Endothelial cell of umbilical vein (primary cell): ENCODE results near the gene KCNJ16. TPM values are rescaled to one million over a fixed set of nuclear protein-coding genes. Genes with fewer than 3 reads are reported as not detected.

ENCODE experiments used
- BruUV-seq: library from RNA; stranded (reverse); fragments of 400-500 nt; replicated peaks from 2 replicates; lab custom pipeline; 2021; lab: Mats Ljungman, UMichigan
- CTCF ChIA-PET: fragments of 300-600, 350-600 bp; sonication (Branson Sonifier 250); formaldehyde crosslinking; loops from one replicate; lab custom pipeline; 2021; ENCODE audit warnings: antibody characterized with exemption, inconsistent platforms; lab: Charles Lee
- POLR2A ChIA-PET: fragments of 300-600, 350-600 bp; sonication (Branson Sonifier 250); formaldehyde crosslinking; loops from one replicate; lab custom pipeline; 2021; ENCODE audit warnings: antibody characterized with exemption, inconsistent platforms; lab: Charles Lee
- DNase-seq: peaks from one replicate; pipeline ENCODE4 v3.0.0-alpha.2; 2011; ENCODE audit warnings: low read depth, low spot score
- FAIRE-seq: peaks from 2 replicates; lab custom pipeline; 2011; peaks lifted over from hg19 to GRCh38; lab: Jason Lieb, UNC
- H2AFZ ChIP-seq: 2 replicates; pipeline ENCODE4 v1.6.0; 2012; ENCODE audit warnings: low read depth, low read length, control low read depth, inconsistent platforms
- H3K27ac ChIP-seq: 2 replicates; pipeline ENCODE4 v1.5.1; 2011; ENCODE audit warnings: low read depth, mild to moderate bottlenecking, control low read depth, low read length, moderate library complexity; ENCODE audit not compliant: insufficient read depth
- H3K27me3 ChIP-seq, 2 experiments: 2 replicates each; pipeline versions ENCODE4 v1.6.0 to v1.6.1; 2011; ENCODE audit warnings: low read length in 2 of 2, mixed read lengths in 1 of 2; ENCODE audit not compliant: control insufficient read depth in 2 of 2, insufficient read depth in 2 of 2
- H3K36me3 ChIP-seq, 2 experiments: 2 replicates in 1 of 2; 3 replicates in 1 of 2; pipeline ENCODE4 v1.5.1; 2011; ENCODE audit warnings: low read length in 2 of 2, mild to moderate bottlenecking in 1 of 2, moderate library complexity in 1 of 2; ENCODE audit not compliant: control insufficient read depth in 2 of 2, insufficient read depth in 2 of 2; ENCODE audit errors: extremely low read depth in 1 of 2
- H3K4me1 ChIP-seq: 3 replicates; pipeline ENCODE4 v1.5.1; 2011; ENCODE audit warnings: mild to moderate bottlenecking, low read length; ENCODE audit not compliant: control insufficient read depth, insufficient read depth; ENCODE audit errors: extremely low read depth
- H3K4me2 ChIP-seq: 2 replicates; pipeline ENCODE4 v1.6.1; 2011; ENCODE audit warnings: low read length, control low read depth, mixed read lengths; ENCODE audit not compliant: insufficient read depth
- H3K4me3 ChIP-seq, 3 experiments: fragments of 200-600 bp in 1 of 3; sonication (generic), shearing (Covaris generic) in 1 of 3; replicated peaks in 1 of 3; 2 replicates each; pipeline ENCODE4 v1.5.1; 2011 to 2016; ENCODE audit warnings: control low read depth in 3 of 3, low read length in 3 of 3, mild to moderate bottlenecking in 2 of 3, inconsistent platforms in 1 of 3, low read depth in 1 of 3, moderate library complexity in 1 of 3; ENCODE audit not compliant: insufficient read depth in 1 of 3
- H3K79me2 ChIP-seq: 2 replicates; pipeline ENCODE4 v1.6.0; 2012; ENCODE audit warnings: low read length, inconsistent platforms; ENCODE audit not compliant: control insufficient read depth, insufficient read depth
- H3K9ac ChIP-seq: replicated peaks from 2 replicates; pipeline ENCODE3; 2011; ENCODE audit warnings: low read length, control low read depth; ENCODE audit not compliant: insufficient read depth; ENCODE audit errors: extremely low read depth
- H3K9me1 ChIP-seq: replicated peaks from 3 replicates; pipeline ENCODE4 v1.6.0; 2011; ENCODE audit warnings: mild to moderate bottlenecking, low read length; ENCODE audit not compliant: control insufficient read depth, insufficient read depth; ENCODE audit errors: extremely low read depth
- H3K9me3 ChIP-seq: replicated peaks from 2 replicates; pipeline ENCODE4 v1.5.1; 2012; ENCODE audit warnings: low read length, inconsistent platforms; ENCODE audit not compliant: control insufficient read depth, insufficient read depth
- H4K20me1 ChIP-seq: replicated peaks from 2 replicates; pipeline ENCODE3; 2011; ENCODE audit warnings: mild to moderate bottlenecking, low read length; ENCODE audit not compliant: control insufficient read depth, insufficient read depth; ENCODE audit errors: extremely low read depth
- EZH2 ChIP-seq: IDR thresholded peaks from 2 replicates; pipeline ENCODE4 v1.6.1; 2012; ENCODE audit warnings: borderline replicate concordance, low read depth, mild to moderate bottlenecking, moderate library complexity, low read length, inconsistent platforms; ENCODE audit not compliant: severe bottlenecking
- FOS ChIP-seq: IDR thresholded peaks from 2 replicates; pipeline ENCODE4 v1.6.1; 2011; ENCODE audit warnings: mild to moderate bottlenecking, low read length, moderate library complexity, borderline replicate concordance; ENCODE audit not compliant: insufficient read depth
- GATA2 ChIP-seq: IDR thresholded peaks from 2 replicates; pipeline ENCODE4 v1.7.0; 2011; ENCODE audit warnings: low read depth, mild to moderate bottlenecking, moderate library complexity, mixed read lengths, low read length; ENCODE audit not compliant: insufficient read length, insufficient read depth
- JUN ChIP-seq: IDR thresholded peaks from 2 replicates; pipeline ENCODE4 v1.6.1; 2011; ENCODE audit warnings: borderline replicate concordance, low read depth; ENCODE audit not compliant: insufficient read length, insufficient read depth
- MYC ChIP-seq: IDR thresholded peaks from one replicate; pipeline ENCODE4 v1.6.1; 2011; ENCODE audit warnings: mild to moderate bottlenecking, low read depth, low read length
- POLR2A ChIP-seq: IDR thresholded peaks from 2 replicates; pipeline ENCODE4 v1.6.1; 2012; ENCODE audit warnings: low read depth, mild to moderate bottlenecking, control low read depth, low read length
- POLR2AphosphoS5 ChIP-seq: IDR thresholded peaks from 2 replicates; pipeline ENCODE4 v1.6.1; 2012; ENCODE audit warnings: low read depth, mild to moderate bottlenecking, control low read depth, low read length, moderate library complexity; ENCODE audit not compliant: insufficient read depth
- dilution Hi-C: fragments of 300-500 bp; cut with MboI; formaldehyde crosslinking; loops from one replicate; pipeline ENCODE4 v1.15.0; 2019; ENCODE audit warnings: low sequenced_read_pairs; ENCODE audit not compliant: extremely low pct_ligation_motif_present
- intact Hi-C: fragments of 100-400 bp; cut with micrococcal nuclease; formaldehyde crosslinking; loops from one replicate; pipeline ENCODE4 v1.10.0; 2022
- polyA plus RNA-seq, 4 experiments: library from polyadenylated mRNA; depleted of rRNA in 3 of 4; stranded (reverse) in 3 of 4; unstranded in 1 of 4; fragments of >200 nt; gene quantifications; 2 replicates each; pipeline versions ENCODE4 v1.2.1 to v1.2.3, GENCODE V29; 2011 to 2012; ENCODE audit warnings: missing spikeins in 1 of 4
- total RNA-seq: library from RNA; stranded (reverse); gene quantifications from 2 replicates; pipeline ENCODE4 v1.2.3, GENCODE V29; 2021
- TF ChIP-seq, protein P1 (sequence below), 2 donors: IDR thresholded peaks; 1 replicate in 1 of 2; 2 replicates in 1 of 2; pipeline ENCODE4 v1.5.1; 2011; ENCODE audit warnings: low read length in 2 of 2, mild to moderate bottlenecking in 2 of 2, moderate library complexity in 2 of 2, control low read depth in 1 of 2, inconsistent platforms in 1 of 2, low read depth in 1 of 2; ENCODE audit not compliant: insufficient read depth in 1 of 2; ENCODE audit errors: extremely low read depth in 1 of 2
- TF ChIP-seq, protein P2 (sequence below): IDR thresholded peaks from 2 replicates; pipeline ENCODE4 v1.6.1; 2011; ENCODE audit not compliant: insufficient read depth, insufficient read length

Gene KCNJ16
- total and polyA plus RNA-seq, 2 donors (not counting 3 experiments of a cell fraction or from before 2014, with no cell fraction given), result 0.07 TPM; not detected in 1

DNA sequence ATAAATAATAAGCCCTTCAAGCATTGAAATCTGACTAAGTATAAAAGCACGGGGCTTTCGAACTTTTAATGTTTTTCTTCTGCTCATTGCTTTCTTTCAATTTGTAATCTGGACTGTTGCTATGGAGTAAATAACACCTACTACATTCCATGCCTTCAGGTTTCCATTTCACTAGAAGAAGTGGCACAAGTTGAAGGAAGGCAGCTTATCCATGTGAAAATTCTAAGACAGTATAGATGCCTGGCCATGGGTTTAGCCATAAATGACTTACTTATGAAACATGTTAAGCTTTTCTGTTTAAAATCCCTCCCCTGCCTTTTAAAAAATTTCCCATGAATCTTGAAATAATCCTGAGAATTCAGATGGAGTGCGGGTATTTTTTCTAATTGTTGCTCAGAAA, 30.6 kb downstream of the KCNJ16 start:
- no TSS peak for BruUV-seq
- no peak for DNase-seq
- dilution Hi-C loops (no loop called here), intact Hi-C loops (no loop called here)
- Histone ChIP-seq H3K4me1 (peaks cover 20% of the 10 kb centered on the region), H3K36me3 (no peaks in the 10 kb centered on the region), H3K27ac (no peak overlapping the region), H3K4me2 (no peak overlapping the region), H3K79me2 (no peaks in the 10 kb centered on the region), H3K9me3 (no peaks in the 10 kb centered on the region), H3K9me1 (no peaks in the 10 kb centered on the region), H3K27me3 (no peaks in the 10 kb centered on the region), H4K20me1 (no peaks in the 10 kb centered on the region), H3K4me3 (no peak overlapping the region), H2AFZ (no peak overlapping the region), H3K9ac (no peak overlapping the region)
- no peak for FAIRE-seq
- POLR2A ChIA-PET, result no interaction called here
- no peak for TF ChIP-seq JUN
- TF ChIP-seq, protein P1, sequence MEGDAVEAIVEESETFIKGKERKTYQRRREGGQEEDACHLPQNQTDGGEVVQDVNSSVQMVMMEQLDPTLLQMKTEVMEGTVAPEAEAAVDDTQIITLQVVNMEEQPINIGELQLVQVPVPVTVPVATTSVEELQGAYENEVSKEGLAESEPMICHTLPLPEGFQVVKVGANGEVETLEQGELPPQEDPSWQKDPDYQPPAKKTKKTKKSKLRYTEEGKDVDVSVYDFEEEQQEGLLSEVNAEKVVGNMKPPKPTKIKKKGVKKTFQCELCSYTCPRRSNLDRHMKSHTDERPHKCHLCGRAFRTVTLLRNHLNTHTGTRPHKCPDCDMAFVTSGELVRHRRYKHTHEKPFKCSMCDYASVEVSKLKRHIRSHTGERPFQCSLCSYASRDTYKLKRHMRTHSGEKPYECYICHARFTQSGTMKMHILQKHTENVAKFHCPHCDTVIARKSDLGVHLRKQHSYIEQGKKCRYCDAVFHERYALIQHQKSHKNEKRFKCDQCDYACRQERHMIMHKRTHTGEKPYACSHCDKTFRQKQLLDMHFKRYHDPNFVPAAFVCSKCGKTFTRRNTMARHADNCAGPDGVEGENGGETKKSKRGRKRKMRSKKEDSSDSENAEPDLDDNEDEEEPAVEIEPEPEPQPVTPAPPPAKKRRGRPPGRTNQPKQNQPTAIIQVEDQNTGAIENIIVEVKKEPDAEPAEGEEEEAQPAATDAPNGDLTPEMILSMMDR (IDR thresholded peaks at IDR 0.05; ENCODE audit: extremely low read depth in 1 of 2, insufficient read depth in 1 of 2, low read depth in 1 of 2, low read length in 2 of 2), result no peak
- no peak for TF ChIP-seq POLR2AphosphoS5
- no peak for TF ChIP-seq GATA2
- no peak for TF ChIP-seq EZH2
- CTCF ChIA-PET, result interaction anchor here (0.6 to 2.1 kb wide), 3 partner anchors 10 to 201 kb away, joined by 3 to 7 read pairs (median 4); no protein-coding TSS in a partner anchor

DNA sequence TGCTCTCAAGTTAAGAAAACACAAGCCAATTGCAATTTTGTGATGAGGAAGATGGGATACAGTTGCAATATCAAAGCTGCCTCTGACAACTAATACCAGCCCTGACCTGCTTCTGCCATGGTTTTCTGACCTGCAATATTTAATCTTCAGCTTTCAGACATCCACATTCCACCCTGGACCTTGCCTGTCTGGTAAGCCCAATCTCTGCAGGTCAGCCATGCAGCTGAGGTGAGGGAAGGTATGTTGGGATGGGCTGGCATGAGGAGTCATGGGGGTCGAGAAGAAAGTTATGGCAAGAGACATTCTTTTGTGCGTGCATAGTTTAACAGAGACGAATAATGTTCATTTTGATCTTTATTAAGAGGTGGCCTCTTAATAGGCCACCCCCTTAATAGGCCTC, 31.5 kb downstream of the KCNJ16 start:
- DNase-seq (no peak), FAIRE-seq (no peak)
- dilution Hi-C loops, result no loop called here
- Histone ChIP-seq H3K9me3 (no peaks in the 10 kb centered on the region), H3K9me1 (no peaks in the 10 kb centered on the region), H4K20me1 (no peaks in the 10 kb centered on the region), H3K4me2 (no peak overlapping the region), H3K27me3 (no peaks in the 10 kb centered on the region), H3K4me3 (no peak overlapping the region), H2AFZ (no peak overlapping the region), H3K4me1 (peaks cover 27% of the 10 kb centered on the region), H3K27ac (no peak overlapping the region), H3K9ac (no peak overlapping the region), H3K36me3 (no peaks in the 10 kb centered on the region), H3K79me2 (no peaks in the 10 kb centered on the region)
- TF ChIP-seq EZH2 (no peak), JUN (no peak), MYC (no peak), POLR2A (no peak), GATA2 (no peak), FOS (no peak), POLR2AphosphoS5 (no peak)
- TF ChIP-seq, protein P2, sequence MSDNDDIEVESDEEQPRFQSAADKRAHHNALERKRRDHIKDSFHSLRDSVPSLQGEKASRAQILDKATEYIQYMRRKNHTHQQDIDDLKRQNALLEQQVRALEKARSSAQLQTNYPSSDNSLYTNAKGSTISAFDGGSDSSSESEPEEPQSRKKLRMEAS, result no peak
- TF ChIP-seq, protein P1 (IDR thresholded peaks at IDR 0.05; ENCODE audit: extremely low read depth in 1 of 2, insufficient read depth in 1 of 2, low read depth in 1 of 2, low read length in 2 of 2), result no peak
- BruUV-seq, result no TSS peak
- ChIA-PET POLR2A (no interaction called here), CTCF (interaction anchor here (0.7 to 2.1 kb wide), 2 partner anchors 11 to 446 kb away, joined by 3 to 7 read pairs; no protein-coding TSS in a partner anchor)
- intact Hi-C loops, result no loop called here
